GM12865 (cell line): Measurements from ENCODE around the gene NCOA6.
A peak's percentile ranks its signal among the peaks of the same experiment; 100 is the strongest.

Experiments
- DNase-seq: peaks from one replicate; pipeline ENCODE4 v3.0.0; 2010; ENCODE audit warnings: low read depth
- H3K4me3 ChIP-seq: 2 replicates; pipeline ENCODE4 v1.5.1; 2011; ENCODE audit warnings: mild to moderate bottlenecking, low read depth, low read length, control low read depth
- TF ChIP-seq, protein P1 (sequence below): IDR thresholded peaks from 2 replicates; pipeline ENCODE4 v1.5.1; 2011; ENCODE audit warnings: low read length, control low read depth, low read depth, inconsistent platforms; ENCODE audit not compliant: insufficient read depth; ENCODE audit errors: missing control alignments

Gene NCOA6

DNA sequence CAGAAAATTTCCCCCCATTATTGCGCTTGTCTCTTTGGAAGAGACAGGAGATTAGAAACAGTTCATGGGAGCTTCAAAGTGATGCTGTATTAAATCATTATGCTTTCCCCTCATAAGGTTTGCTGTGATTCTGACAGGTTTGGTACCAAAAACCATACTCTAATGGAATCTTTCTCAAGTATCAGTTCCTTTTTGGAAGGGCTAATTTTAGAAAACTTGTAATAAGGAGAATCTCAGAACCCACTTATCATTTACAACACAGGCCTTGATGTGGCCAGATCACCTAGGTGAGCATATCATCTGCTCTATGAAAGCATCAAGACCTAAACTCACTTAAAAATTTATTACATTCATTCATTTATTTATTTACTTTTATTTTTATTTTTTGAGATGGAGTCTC is 70.1 kb downstream of the NCOA6 start:
- TF ChIP-seq, protein P1, sequence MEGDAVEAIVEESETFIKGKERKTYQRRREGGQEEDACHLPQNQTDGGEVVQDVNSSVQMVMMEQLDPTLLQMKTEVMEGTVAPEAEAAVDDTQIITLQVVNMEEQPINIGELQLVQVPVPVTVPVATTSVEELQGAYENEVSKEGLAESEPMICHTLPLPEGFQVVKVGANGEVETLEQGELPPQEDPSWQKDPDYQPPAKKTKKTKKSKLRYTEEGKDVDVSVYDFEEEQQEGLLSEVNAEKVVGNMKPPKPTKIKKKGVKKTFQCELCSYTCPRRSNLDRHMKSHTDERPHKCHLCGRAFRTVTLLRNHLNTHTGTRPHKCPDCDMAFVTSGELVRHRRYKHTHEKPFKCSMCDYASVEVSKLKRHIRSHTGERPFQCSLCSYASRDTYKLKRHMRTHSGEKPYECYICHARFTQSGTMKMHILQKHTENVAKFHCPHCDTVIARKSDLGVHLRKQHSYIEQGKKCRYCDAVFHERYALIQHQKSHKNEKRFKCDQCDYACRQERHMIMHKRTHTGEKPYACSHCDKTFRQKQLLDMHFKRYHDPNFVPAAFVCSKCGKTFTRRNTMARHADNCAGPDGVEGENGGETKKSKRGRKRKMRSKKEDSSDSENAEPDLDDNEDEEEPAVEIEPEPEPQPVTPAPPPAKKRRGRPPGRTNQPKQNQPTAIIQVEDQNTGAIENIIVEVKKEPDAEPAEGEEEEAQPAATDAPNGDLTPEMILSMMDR = no peak
- no peak overlapping the region for H3K4me3 ChIP-seq
- peak; percentile 63 for DNase-seq

DNA sequence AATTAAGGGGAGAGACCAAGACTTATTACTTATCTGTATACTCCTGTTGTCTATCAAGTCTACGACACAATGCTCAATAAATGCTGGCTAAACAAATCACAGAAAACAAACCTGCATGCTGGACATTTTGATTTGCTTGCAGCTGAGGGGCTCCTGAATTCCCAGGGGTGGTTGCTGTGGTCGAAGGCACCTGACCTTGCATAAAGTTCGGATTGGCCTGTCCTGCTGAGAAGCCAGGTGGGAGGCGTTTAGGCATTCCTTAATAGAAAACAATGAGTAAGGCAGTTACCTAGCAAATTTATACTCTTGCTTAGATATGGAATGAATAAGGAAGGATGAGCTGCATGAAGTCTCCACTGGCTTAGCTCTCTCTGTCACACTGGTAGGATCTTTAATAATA is 70.8 kb downstream of the NCOA6 start:
- TF ChIP-seq, protein P1 = no peak
- no peak overlapping the region for H3K4me3 ChIP-seq
- no peak for DNase-seq

DNA sequence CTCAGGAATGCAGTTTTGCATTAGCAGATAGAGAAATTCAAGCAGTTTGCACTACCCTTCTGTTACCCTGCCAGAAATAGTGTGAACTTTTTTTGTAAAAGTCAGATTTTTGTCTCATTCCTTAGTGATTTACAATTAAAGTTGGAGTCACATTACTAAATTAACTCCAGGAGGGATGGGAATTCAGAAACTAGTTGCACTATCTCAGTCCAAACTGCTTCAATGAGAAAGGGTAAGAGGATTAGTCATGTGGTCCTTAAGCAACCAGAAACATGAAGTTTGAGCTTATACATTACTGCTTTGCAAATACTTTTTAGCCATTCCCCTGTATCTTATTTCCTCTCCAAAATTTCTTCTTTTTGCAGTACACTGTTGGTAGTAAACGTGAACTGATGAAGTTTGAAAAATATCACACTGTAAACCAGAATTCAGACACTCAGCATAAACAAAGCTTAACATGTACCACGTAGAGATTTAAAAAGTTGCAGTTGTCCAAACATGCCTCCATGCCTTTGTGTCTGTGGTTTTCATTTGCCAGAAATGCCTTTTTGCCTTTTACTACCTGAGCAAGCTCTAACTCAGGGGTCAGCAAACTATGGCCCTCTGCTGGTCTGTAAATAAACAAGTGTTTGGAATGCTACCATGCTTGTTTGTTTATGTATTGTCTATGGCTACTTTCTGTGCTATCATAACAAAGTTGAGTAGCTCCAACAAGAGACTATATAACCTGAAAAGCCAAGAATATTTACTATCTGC is 71.6 kb downstream of the NCOA6 start:
- no peak overlapping the region for H3K4me3 ChIP-seq
- TF ChIP-seq, protein P1 = no peak
- peak; percentile 22 for DNase-seq

DNA sequence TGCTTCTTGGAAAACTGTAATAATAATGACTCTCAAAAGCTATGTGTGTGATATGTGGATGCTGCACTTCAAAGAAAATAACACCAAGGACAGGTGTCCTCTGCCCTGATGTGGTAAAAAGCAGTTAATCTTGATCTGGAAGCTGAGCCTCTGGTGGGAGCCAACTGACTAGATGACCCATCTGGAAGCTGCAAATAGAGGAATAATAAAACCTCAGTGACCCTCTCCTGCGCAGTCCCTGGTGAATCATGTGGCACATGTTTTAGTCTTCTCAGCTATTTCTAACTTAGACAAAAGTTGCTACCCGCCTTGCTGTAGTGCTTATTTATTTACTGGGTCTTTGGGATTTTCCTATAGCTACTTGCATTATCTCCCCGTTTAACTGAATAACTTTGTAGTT is 74.0 kb downstream of the NCOA6 start:
- TF ChIP-seq, protein P1 = no peak
- no peak for DNase-seq
- no peak overlapping the region for H3K4me3 ChIP-seq

DNA sequence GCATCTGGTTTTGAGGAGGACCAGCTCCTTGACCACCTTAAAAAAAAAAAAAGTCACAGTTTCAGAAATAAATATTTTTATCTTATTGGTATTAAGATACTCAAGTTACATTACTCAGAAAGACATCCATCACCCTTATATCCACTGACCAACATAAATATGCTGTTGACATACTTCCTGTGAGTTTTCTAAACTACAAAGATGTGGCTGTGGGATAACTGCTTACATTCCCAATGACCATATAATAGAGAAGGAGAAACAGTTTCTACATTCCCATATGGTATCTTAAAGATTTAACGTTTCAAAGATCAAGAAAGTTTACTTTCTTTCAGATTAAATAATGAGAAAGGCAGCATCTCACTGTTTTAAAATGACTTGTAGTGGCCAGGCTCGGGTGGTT is 75.0 kb downstream of the NCOA6 start:
- TF ChIP-seq, protein P1 = no peak
- no peak for DNase-seq
- no peak overlapping the region for H3K4me3 ChIP-seq

DNA sequence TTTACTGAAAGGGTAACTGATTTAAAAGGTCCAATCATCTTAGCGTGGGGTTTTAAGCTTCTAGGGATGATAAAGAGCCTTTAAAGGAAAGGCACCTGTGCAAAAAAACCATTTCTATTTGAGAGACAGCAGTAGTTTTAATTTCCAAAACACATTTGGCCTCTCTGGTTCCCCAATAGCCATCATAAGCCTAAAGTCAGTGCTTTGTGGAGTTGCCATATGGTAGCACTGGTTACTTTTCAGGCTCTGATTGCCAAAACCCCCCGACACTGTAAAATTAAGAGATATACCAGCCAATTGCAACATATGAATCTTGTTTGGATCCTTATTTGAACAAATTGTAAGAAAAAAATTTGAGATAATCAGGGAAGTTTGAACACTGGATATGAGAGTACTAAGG is 76.7 kb downstream of the NCOA6 start:
- TF ChIP-seq, protein P1 = no peak
- no peak overlapping the region for H3K4me3 ChIP-seq
- no peak for DNase-seq

DNA sequence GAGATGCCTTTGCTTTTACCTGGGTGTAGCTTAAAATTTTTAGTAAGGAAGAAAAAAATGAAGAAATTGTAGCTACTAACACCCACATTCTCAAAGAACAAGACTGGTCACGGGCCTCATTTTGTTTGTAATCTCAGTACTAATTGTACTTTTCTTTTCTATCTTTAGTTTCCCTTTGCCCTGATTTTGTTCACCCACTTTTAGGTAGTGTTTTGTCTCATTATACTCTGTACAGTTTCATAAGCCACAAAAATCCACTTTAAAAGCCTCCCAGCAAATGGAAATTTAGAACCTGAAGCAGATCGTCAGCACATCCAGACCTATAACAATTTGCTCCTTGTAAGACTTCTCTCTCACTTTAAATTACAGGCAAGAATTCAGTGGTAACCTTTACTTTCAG is 78.0 kb downstream of the NCOA6 start:
- H3K4me3 ChIP-seq = no peak overlapping the region
- peak; percentile 33 for DNase-seq
- TF ChIP-seq, protein P1 = no peak
